Loucy (cell line): Measurements from ENCODE around the gene AGAP1.

Experiments used
- H2AFZ ChIP-seq: fragments of 200-600 bp; sonication (generic); 2 replicates; pipeline ENCODE4 v1.6.0; 2016; ENCODE audit warnings: antibody characterized with exemption, mild to moderate bottlenecking, low read length, moderate library complexity
- H3F3A ChIP-seq: fragments of 200-600 bp; 2 replicates; pipeline ENCODE4 v1.6.0; 2016; ENCODE audit warnings: antibody characterized with exemption, low read depth, mild to moderate bottlenecking
- H3K27me3 ChIP-seq: fragments of 200-600 bp; sonication (generic); 2 replicates; pipeline ENCODE4 v1.6.1; 2014; ENCODE audit warnings: low read length, mild to moderate bottlenecking; ENCODE audit not compliant: insufficient read depth, poor library complexity, severe bottlenecking
- H3K36me3 ChIP-seq: fragments of 200-600 bp; sonication (generic); 2 replicates; pipeline ENCODE4 v1.6.1; 2016; ENCODE audit warnings: low read length; ENCODE audit not compliant: insufficient read depth
- H3K4me1 ChIP-seq: fragments of 200-600 bp; sonication (generic); 2 replicates; pipeline ENCODE4 v1.5.1; 2014; ENCODE audit warnings: low read length, mild to moderate bottlenecking; ENCODE audit not compliant: insufficient read depth, poor library complexity, severe bottlenecking
- H3K4me2 ChIP-seq: fragments of 200-600 bp; sonication (generic); 2 replicates; pipeline ENCODE4 v1.6.0; 2014; ENCODE audit warnings: antibody characterized with exemption, low read length, low read depth, mild to moderate bottlenecking; ENCODE audit not compliant: poor library complexity, severe bottlenecking
- H3K4me3 ChIP-seq: fragments of 200-600 bp; sonication (generic); 2 replicates; pipeline ENCODE4 v1.5.1; 2014; ENCODE audit warnings: low read length, mild to moderate bottlenecking, mixed read lengths; ENCODE audit not compliant: poor library complexity, severe bottlenecking
- H3K79me2 ChIP-seq: fragments of 200-600 bp; sonication (generic); 2 replicates; pipeline ENCODE4 v1.6.1; 2014; ENCODE audit warnings: low read length; ENCODE audit not compliant: insufficient read depth
- H3K9ac ChIP-seq: fragments of 200-600 bp; sonication (generic); 2 replicates; pipeline ENCODE4 v1.6.0; 2014; ENCODE audit warnings: mild to moderate bottlenecking, low read depth, low read length, moderate library complexity; ENCODE audit not compliant: poor library complexity, severe bottlenecking
- H3K9me2 ChIP-seq: fragments of 200-600 bp; sonication (generic); replicated peaks from 2 replicates; pipeline ENCODE4 v1.6.1; 2016; ENCODE audit warnings: low read depth, low read length, mixed read lengths
- H3K9me3 ChIP-seq: fragments of 200-600 bp; sonication (generic); 2 replicates; pipeline ENCODE4 v1.6.1; 2014; ENCODE audit warnings: mild to moderate bottlenecking, antibody characterized with exemption, low read length, low read depth; ENCODE audit not compliant: insufficient read depth
- H4K20me1 ChIP-seq: fragments of 200-600 bp; sonication (generic); 2 replicates; pipeline ENCODE4 v1.6.0; 2014; ENCODE audit warnings: antibody characterized with exemption, low read length, mild to moderate bottlenecking; ENCODE audit not compliant: insufficient read depth, poor library complexity, severe bottlenecking
- EZH2phosphoT487 ChIP-seq: fragments of 200-600 bp; IDR thresholded peaks from 2 replicates; pipeline ENCODE4 v1.6.1; 2018; ENCODE audit warnings: antibody characterized with exemption, mild to moderate bottlenecking, moderate library complexity, borderline replicate concordance
- TF ChIP-seq, protein P1 (sequence below): fragments of 200-600 bp; sonication (generic); conservative IDR thresholded peaks from 2 replicates; pipeline ENCODE4 v1.5.1; 2014; ENCODE audit warnings: mild to moderate bottlenecking, antibody characterized with exemption, low read length

AGAP1 gene

DNA sequence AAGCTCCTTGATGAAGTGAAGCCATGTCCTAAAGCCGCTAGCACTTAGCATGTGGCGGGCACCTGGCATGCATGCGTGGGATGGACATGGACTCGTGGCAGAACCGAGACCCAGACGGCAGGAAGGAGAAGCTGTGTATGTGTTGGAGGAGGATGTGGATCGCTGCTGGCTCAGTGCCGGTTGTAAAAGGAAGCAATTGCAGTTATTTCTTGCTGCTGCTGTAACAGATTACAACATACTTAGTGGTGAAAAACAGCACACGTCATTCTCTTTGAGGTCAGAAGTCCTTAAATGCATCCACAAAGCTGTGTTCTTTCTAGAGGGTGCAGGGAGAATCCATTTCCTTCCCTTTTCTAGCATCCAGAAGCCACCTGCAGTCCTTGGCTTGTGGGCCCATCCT lies 74.6 kb downstream of the AGAP1 start:
- no peaks in the 10 kb centered on the region for H4K20me1 ChIP-seq
- H3K9ac ChIP-seq = no peak overlapping the region
- TF ChIP-seq, protein P1, sequence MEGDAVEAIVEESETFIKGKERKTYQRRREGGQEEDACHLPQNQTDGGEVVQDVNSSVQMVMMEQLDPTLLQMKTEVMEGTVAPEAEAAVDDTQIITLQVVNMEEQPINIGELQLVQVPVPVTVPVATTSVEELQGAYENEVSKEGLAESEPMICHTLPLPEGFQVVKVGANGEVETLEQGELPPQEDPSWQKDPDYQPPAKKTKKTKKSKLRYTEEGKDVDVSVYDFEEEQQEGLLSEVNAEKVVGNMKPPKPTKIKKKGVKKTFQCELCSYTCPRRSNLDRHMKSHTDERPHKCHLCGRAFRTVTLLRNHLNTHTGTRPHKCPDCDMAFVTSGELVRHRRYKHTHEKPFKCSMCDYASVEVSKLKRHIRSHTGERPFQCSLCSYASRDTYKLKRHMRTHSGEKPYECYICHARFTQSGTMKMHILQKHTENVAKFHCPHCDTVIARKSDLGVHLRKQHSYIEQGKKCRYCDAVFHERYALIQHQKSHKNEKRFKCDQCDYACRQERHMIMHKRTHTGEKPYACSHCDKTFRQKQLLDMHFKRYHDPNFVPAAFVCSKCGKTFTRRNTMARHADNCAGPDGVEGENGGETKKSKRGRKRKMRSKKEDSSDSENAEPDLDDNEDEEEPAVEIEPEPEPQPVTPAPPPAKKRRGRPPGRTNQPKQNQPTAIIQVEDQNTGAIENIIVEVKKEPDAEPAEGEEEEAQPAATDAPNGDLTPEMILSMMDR = no peak
- TF ChIP-seq EZH2phosphoT487 = no peak
- no peak overlapping the region for H3K4me2 ChIP-seq
- H3K9me2 ChIP-seq = no peaks in the 10 kb centered on the region
- no peaks in the 10 kb centered on the region for H3F3A ChIP-seq
- H3K79me2 ChIP-seq = no peaks in the 10 kb centered on the region
- no peaks in the 10 kb centered on the region for H3K36me3 ChIP-seq
- no peaks in the 10 kb centered on the region for H3K27me3 ChIP-seq
- H3K9me3 ChIP-seq = no peaks in the 10 kb centered on the region
- no peak overlapping the region for H3K4me3 ChIP-seq
- H3K4me1 ChIP-seq = peaks cover 12% of the 10 kb centered on the region
- H2AFZ ChIP-seq = no peak overlapping the region

DNA sequence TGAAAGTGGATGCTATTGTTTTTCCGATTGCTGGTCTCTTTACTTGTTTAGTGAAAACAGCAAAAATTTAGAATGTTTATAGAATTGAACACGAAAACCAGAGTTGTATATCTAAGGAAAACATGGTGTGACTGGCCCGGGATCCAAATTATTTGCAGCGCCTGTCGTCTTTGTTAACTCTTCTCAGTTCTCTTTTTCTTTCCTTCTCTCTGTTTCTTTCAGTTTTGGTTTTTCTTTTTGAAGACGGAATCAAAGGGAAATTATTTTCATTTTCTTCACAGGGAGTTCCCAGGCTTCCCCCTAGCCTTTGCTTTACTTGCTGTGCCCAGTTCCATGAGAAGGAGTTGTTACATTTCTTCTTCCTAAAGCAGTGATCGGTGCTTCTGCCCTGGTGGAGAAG lies 76.0 kb downstream of the AGAP1 start:
- no peak overlapping the region for H3K4me3 ChIP-seq
- no peak overlapping the region for H3K4me2 ChIP-seq
- H3K79me2 ChIP-seq = no peaks in the 10 kb centered on the region
- no peak overlapping the region for H3K9ac ChIP-seq
- no peaks in the 10 kb centered on the region for H3K36me3 ChIP-seq
- no peaks in the 10 kb centered on the region for H4K20me1 ChIP-seq
- no peak for TF ChIP-seq EZH2phosphoT487
- TF ChIP-seq, protein P1 = no peak
- no peaks in the 10 kb centered on the region for H3K27me3 ChIP-seq
- no peaks in the 10 kb centered on the region for H3F3A ChIP-seq
- no peaks in the 10 kb centered on the region for H3K9me3 ChIP-seq
- peaks cover 4% of the 10 kb centered on the region for H3K4me1 ChIP-seq
- H2AFZ ChIP-seq = no peak overlapping the region
- H3K9me2 ChIP-seq = no peaks in the 10 kb centered on the region

DNA sequence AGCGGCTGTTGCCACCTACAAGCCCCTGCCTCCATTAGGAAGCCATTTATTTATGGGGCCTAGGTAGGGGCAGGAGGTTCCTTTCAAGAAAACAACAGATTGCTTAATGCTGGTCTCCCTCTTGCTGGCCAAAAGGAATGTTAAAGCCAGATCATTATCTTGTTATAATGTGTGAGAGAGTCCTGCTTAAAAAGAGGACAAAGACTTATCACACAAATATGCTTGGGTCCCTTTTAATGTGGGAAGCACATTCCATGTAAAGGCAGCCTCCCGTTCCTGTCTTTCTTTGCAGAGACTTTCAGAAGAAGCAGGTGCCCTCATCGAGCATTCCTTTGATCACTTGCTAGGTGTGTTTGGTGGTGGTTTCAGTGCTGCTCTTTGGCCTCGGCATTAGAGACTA lies 76.4 kb downstream of the AGAP1 start:
- H3K4me3 ChIP-seq = no peak overlapping the region
- no peaks in the 10 kb centered on the region for H3F3A ChIP-seq
- H3K9me3 ChIP-seq = no peaks in the 10 kb centered on the region
- no peaks in the 10 kb centered on the region for H3K36me3 ChIP-seq
- H3K4me2 ChIP-seq = no peak overlapping the region
- no peak for TF ChIP-seq EZH2phosphoT487
- TF ChIP-seq, protein P1 = no peak
- peaks cover 4% of the 10 kb centered on the region for H3K4me1 ChIP-seq
- H3K27me3 ChIP-seq = no peaks in the 10 kb centered on the region
- H2AFZ ChIP-seq = no peak overlapping the region
- H3K9ac ChIP-seq = no peak overlapping the region
- H3K9me2 ChIP-seq = no peaks in the 10 kb centered on the region
- no peaks in the 10 kb centered on the region for H3K79me2 ChIP-seq
- H4K20me1 ChIP-seq = no peaks in the 10 kb centered on the region
